Activated T-helper 17 cell treated with anti-CD3 and anti-CD28 coated beads, Interleukin-2, amount 50 U/mL, for 72 hours (primary cell): Measurements from ENCODE around the gene SCAMP1. TPM values are rescaled to one million over a fixed set of nuclear protein-coding genes. Genes with fewer than 3 reads are reported as not detected.
"Not testable (repeated sequence)": the region's sequence is repeated elsewhere in the genome, so short reads cannot be mapped to it uniquely, and the experiment has no call there.

Experiments used
- ATAC-seq: fragments of 150-1000 bp; cut with Tn5 transposase; replicated peaks from 2 replicates; pipeline ENCODE4 v1.10.0; 2021; ENCODE audit warnings: mild to moderate bottlenecking, moderate library complexity
- H3K27ac Mint-ChIP-seq: one replicate; pipeline ENCODE4 v1.8.0; 2022; ENCODE audit warnings: mixed read lengths
- H3K27me3 Mint-ChIP-seq: one replicate; pipeline ENCODE4 v1.8.0; 2022; ENCODE audit warnings: mixed read lengths
- H3K36me3 Mint-ChIP-seq: one replicate; pipeline ENCODE4 v1.8.0; 2022; ENCODE audit warnings: low read depth, mild to moderate bottlenecking, mixed read lengths
- H3K4me1 Mint-ChIP-seq: one replicate; pipeline ENCODE4 v1.8.0; 2022; ENCODE audit warnings: mixed read lengths
- H3K4me3 Mint-ChIP-seq: one replicate; pipeline ENCODE4 v1.8.0; 2022; ENCODE audit warnings: mild to moderate bottlenecking, mixed read lengths
- H3K9me3 Mint-ChIP-seq: one replicate; pipeline ENCODE4 v1.8.0; 2022; ENCODE audit warnings: mixed read lengths
- total RNA-seq, 2 donors: library from RNA; stranded (reverse); gene quantifications; one replicate each; pipeline ENCODE4 v1.2.3, GENCODE V29; 2022

SCAMP1 gene
- total RNA-seq, 2 donors from 2014 or later, result 10.6 to 20.8 TPM

- Mint-ChIP-seq H3K9me3 (peaks cover 6% of the 10 kb centered on the region), H3K27ac (no peak overlapping the region), H3K27me3 (no peaks in the 10 kb centered on the region), H3K36me3 (peaks cover 59% of the 10 kb centered on the region), H3K4me1 (peaks cover 6% of the 10 kb centered on the region), H3K4me3 (no peak overlapping the region)
- no peak for ATAC-seq
Measured at GRCh38 chr5:78430866-78431265, 70.4 kb downstream of the SCAMP1 start.

GRCh38 chr5:78433972-78434371 is 73.6 kb downstream of the SCAMP1 start:
- Mint-ChIP-seq H3K36me3 (peaks cover 71% of the 10 kb centered on the region), H3K4me1 (peaks cover 5% of the 10 kb centered on the region), H3K27ac (no peak overlapping the region), H3K27me3 (no peaks in the 10 kb centered on the region), H3K9me3 (peaks cover 3% of the 10 kb centered on the region), H3K4me3 (no peak overlapping the region)
- ATAC-seq, result no peak

GRCh38 chr5:78447775-78448424 is 87.5 kb downstream of the SCAMP1 start:
- Mint-ChIP-seq H3K4me3 (no peak overlapping the region), H3K27me3 (no peaks in the 10 kb centered on the region), H3K4me1 (no peaks in the 10 kb centered on the region), H3K36me3 (peaks cover 31% of the 10 kb centered on the region), H3K27ac (no peak overlapping the region), H3K9me3 (no peaks in the 10 kb centered on the region)
- ATAC-seq, result no peak

- H3K27me3 Mint-ChIP-seq, result no peaks in the 10 kb centered on the region
Measured at GRCh38 chr5:78449103-78449502, 88.7 kb downstream of the SCAMP1 start.

GRCh38 chr5:78457507-78457906 is 97.1 kb downstream of the SCAMP1 start:
- not testable (repeated sequence) for ATAC-seq, H3K27me3 Mint-ChIP-seq, H3K4me1 Mint-ChIP-seq, H3K4me3 Mint-ChIP-seq, H3K27ac Mint-ChIP-seq, H3K9me3 Mint-ChIP-seq
- H3K36me3 Mint-ChIP-seq, result peaks cover 42% of the 10 kb centered on the region

More at GRCh38 chr5:78449103-78449502, 88.7 kb downstream of the SCAMP1 start:
- no peak overlapping the region for H3K27ac Mint-ChIP-seq
- H3K9me3 Mint-ChIP-seq, result no peaks in the 10 kb centered on the region
- H3K4me1 Mint-ChIP-seq, result no peaks in the 10 kb centered on the region
- H3K4me3 Mint-ChIP-seq, result no peak overlapping the region
- no peak for ATAC-seq
- H3K36me3 Mint-ChIP-seq, result peaks cover 31% of the 10 kb centered on the region

GRCh38 chr5:78458843-78459242 is 98.4 kb downstream of the SCAMP1 start:
- Mint-ChIP-seq H3K9me3 (no peaks in the 10 kb centered on the region), H3K4me3 (no peak overlapping the region), H3K4me1 (peaks cover 5% of the 10 kb centered on the region), H3K27ac (no peak overlapping the region), H3K36me3 (peaks cover 50% of the 10 kb centered on the region), H3K27me3 (no peaks in the 10 kb centered on the region)
- no peak for ATAC-seq

GRCh38 chr5:78467140-78467539 is 106.7 kb downstream of the SCAMP1 start:
- ATAC-seq, result no peak
- no peaks in the 10 kb centered on the region for H3K4me1 Mint-ChIP-seq
- H3K27me3 Mint-ChIP-seq, result no peaks in the 10 kb centered on the region
- H3K9me3 Mint-ChIP-seq, result no peaks in the 10 kb centered on the region
- no peak overlapping the region for H3K27ac Mint-ChIP-seq
- H3K4me3 Mint-ChIP-seq, result no peak overlapping the region
- peaks cover 42% of the 10 kb centered on the region for H3K36me3 Mint-ChIP-seq

- no peak for ATAC-seq
- Mint-ChIP-seq H3K27ac (no peak overlapping the region), H3K4me1 (no peaks in the 10 kb centered on the region), H3K36me3 (peaks cover 39% of the 10 kb centered on the region), H3K27me3 (no peaks in the 10 kb centered on the region), H3K4me3 (no peak overlapping the region), H3K9me3 (no peaks in the 10 kb centered on the region)
Measured at GRCh38 chr5:78467752-78468357, 107.4 kb downstream of the SCAMP1 start.

GRCh38 chr5:78471896-78472295 is 111.5 kb downstream of the SCAMP1 start:
- peaks cover 18% of the 10 kb centered on the region for H3K36me3 Mint-ChIP-seq
- no peak for ATAC-seq
- H3K4me1 Mint-ChIP-seq, result no peaks in the 10 kb centered on the region
- no peaks in the 10 kb centered on the region for H3K9me3 Mint-ChIP-seq
- H3K27me3 Mint-ChIP-seq, result no peaks in the 10 kb centered on the region
- H3K4me3 Mint-ChIP-seq, result no peak overlapping the region
- no peak overlapping the region for H3K27ac Mint-ChIP-seq

GRCh38 chr5:78472469-78473106 is 112.2 kb downstream of the SCAMP1 start:
- Mint-ChIP-seq H3K36me3 (peaks cover 21% of the 10 kb centered on the region), H3K4me3 (no peak overlapping the region), H3K27me3 (no peaks in the 10 kb centered on the region), H3K4me1 (no peaks in the 10 kb centered on the region), H3K9me3 (no peaks in the 10 kb centered on the region), H3K27ac (no peak overlapping the region)
- no peak for ATAC-seq

GRCh38 chr5:78473751-78474150 is 113.3 kb downstream of the SCAMP1 start:
- ATAC-seq, result no peak
- Mint-ChIP-seq H3K27me3 (no peaks in the 10 kb centered on the region), H3K27ac (no peak overlapping the region), H3K4me1 (no peaks in the 10 kb centered on the region), H3K36me3 (peaks cover 21% of the 10 kb centered on the region), H3K9me3 (no peaks in the 10 kb centered on the region), H3K4me3 (no peak overlapping the region)

- no peak for ATAC-seq
- H3K27ac Mint-ChIP-seq, result no peak overlapping the region
- H3K4me3 Mint-ChIP-seq, result no peak overlapping the region
- peaks cover 21% of the 10 kb centered on the region for H3K36me3 Mint-ChIP-seq
- no peaks in the 10 kb centered on the region for H3K9me3 Mint-ChIP-seq
- H3K4me1 Mint-ChIP-seq, result no peaks in the 10 kb centered on the region
- no peaks in the 10 kb centered on the region for H3K27me3 Mint-ChIP-seq
Measured at GRCh38 chr5:78475370-78475769, 115.0 kb downstream of the SCAMP1 start.

- H3K27ac Mint-ChIP-seq, result no peak overlapping the region
- peaks cover 21% of the 10 kb centered on the region for H3K36me3 Mint-ChIP-seq
- no peak for ATAC-seq
- H3K4me1 Mint-ChIP-seq, result no peaks in the 10 kb centered on the region
- no peaks in the 10 kb centered on the region for H3K9me3 Mint-ChIP-seq
- H3K4me3 Mint-ChIP-seq, result no peak overlapping the region
- H3K27me3 Mint-ChIP-seq, result no peaks in the 10 kb centered on the region
Measured at GRCh38 chr5:78476795-78477194, 116.4 kb downstream of the SCAMP1 start.

- Mint-ChIP-seq H3K36me3 (peaks cover 6% of the 10 kb centered on the region), H3K27me3 (no peaks in the 10 kb centered on the region), H3K27ac (no peak overlapping the region), H3K4me1 (peaks cover 8% of the 10 kb centered on the region), H3K9me3 (no peaks in the 10 kb centered on the region), H3K4me3 (no peak overlapping the region)
- ATAC-seq, result no peak
Measured at GRCh38 chr5:78482948-78483347, 122.5 kb downstream of the SCAMP1 start.
